Measurements from ENCODE around the gene FMO5. TPM values are rescaled to one million over a fixed set of nuclear protein-coding genes. Genes with fewer than 3 reads are reported as not detected.

FMO5 gene
- total and polyA plus RNA-seq, 2 experiments from 2014 or later = 0.73 to 0.84 TPM

- Mint-ChIP-seq H3K4me1 (no peaks in the 10 kb centered on the region), H3K27me3 (ENCODE audit: insufficient read depth, low read depth, poor library complexity) (peaks cover 1% of the 10 kb centered on the region), H3K27ac (no peak overlapping the region), H3K4me3 (no peak overlapping the region), H3K36me3 (ENCODE audit: low read depth) (no peaks in the 10 kb centered on the region), H3K9me3 (no peaks in the 10 kb centered on the region)
- H3K36me3 ChIP-seq (ENCODE audit: insufficient read depth) = no peaks in the 10 kb centered on the region
- no peaks in the 10 kb centered on the region for H3K79me2 ChIP-seq (replicated peaks; ENCODE audit: insufficient read depth)
- no peak overlapping the region for H3K27ac ChIP-seq (ENCODE audit: low read depth)
- H3K4me2 ChIP-seq = no peak overlapping the region
- peaks cover 5% of the 10 kb centered on the region; the same call in 1 of the 2 replicates for H3K9me2 ChIP-seq (ENCODE audit: insufficient read depth)
- no peaks in the 10 kb centered on the region for H3K27me3 ChIP-seq (ENCODE audit: insufficient read depth)
- ATAC-seq (no peak), DNase-seq (ENCODE audit: low spot score) (no peak)
- no peaks in the 10 kb centered on the region for H3F3A ChIP-seq (replicated peaks; ENCODE audit: low read depth)
- no peak overlapping the region for H3K4me3 ChIP-seq
- H3K4me1 ChIP-seq (ENCODE audit: insufficient read depth) = no peaks in the 10 kb centered on the region
- TF ChIP-seq JUNB (IDR thresholded peaks at IDR 0.05; ENCODE audit: unreplicated experiment) (no peak), CTCF (conservative IDR thresholded peaks at IDR 0.05; ENCODE audit: low read depth in 2 of 2) (no peak), REST (IDR thresholded peaks at IDR 0.05; ENCODE audit: unreplicated experiment) (no peak), CREB1 (CRISPR knock-in tag; IDR thresholded peaks at IDR 0.05; ENCODE audit: low read depth) (no peak), ETS1 (IDR thresholded peaks at IDR 0.05) (no peak), EZH2phosphoT487 (IDR thresholded peaks at IDR 0.05; ENCODE audit: unreplicated experiment) (no peak), ZNF331 (CRISPR knock-in tag; IDR thresholded peaks at IDR 0.05; ENCODE audit: low read depth) (no peak), NANOG (IDR thresholded peaks at IDR 0.05; ENCODE audit: borderline replicate concordance) (no peak), EZH2 (IDR thresholded peaks at IDR 0.05; ENCODE audit: low read depth, unreplicated experiment) (no peak), POLR2AphosphoS5 (IDR thresholded peaks at IDR 0.05; ENCODE audit: low read depth) (no peak), ZNF114 (CRISPR knock-in tag; IDR thresholded peaks at IDR 0.05) (no peak), ZNF462 (CRISPR knock-in tag; IDR thresholded peaks at IDR 0.05) (no peak), STAT1 (IDR thresholded peaks at IDR 0.05; ENCODE audit: unreplicated experiment) (no peak)
- no peaks in the 10 kb centered on the region for H4K20me1 ChIP-seq (replicated peaks; ENCODE audit: insufficient read depth)
- no peak overlapping the region for H2AFZ ChIP-seq
Measured at GRCh38 chr1:147208619-147209018, 16.5 kb downstream of the FMO5 start.

All from GM23338 (cell line).